CD8-positive, alpha-beta memory T cell (primary cell): ENCODE measurements around the gene C10orf90. TPM values are rescaled to one million over a fixed set of nuclear protein-coding genes. Genes with fewer than 3 reads are reported as not detected.

Experiments used
- polyA plus RNA-seq: library from polyadenylated mRNA; unstranded; fragments of 300-500 nt; fragmentation: Illumina TruSeq; gene quantifications from one replicate; pipeline ENCODE4 v1.2.3, GENCODE V29; 2021
- total RNA-seq, 2 experiments: library from RNA; stranded (reverse); gene quantifications; one replicate each; pipeline ENCODE4 v1.2.3, GENCODE V29; 2021

Gene C10orf90
- total and polyA plus RNA-seq, 3 experiments from 2014 or later: not detected

Other genes with a start within 250 kb of the C10orf90 start
- gene DOCK1, start 234.7 kb upstream of the C10orf90 start, total RNA-seq: under 1 TPM; 0.16 to 0.18 TPM
- gene DOCK1, start 234.7 kb upstream of the C10orf90 start, polyA plus RNA-seq: not detected